ENCODE measurements around the gene SPOCK1.
"Not testable (repeated sequence)": the region's sequence is repeated elsewhere in the genome, so short reads cannot be mapped to it uniquely, and the experiment has no call there.

SPOCK1 gene

DNA sequence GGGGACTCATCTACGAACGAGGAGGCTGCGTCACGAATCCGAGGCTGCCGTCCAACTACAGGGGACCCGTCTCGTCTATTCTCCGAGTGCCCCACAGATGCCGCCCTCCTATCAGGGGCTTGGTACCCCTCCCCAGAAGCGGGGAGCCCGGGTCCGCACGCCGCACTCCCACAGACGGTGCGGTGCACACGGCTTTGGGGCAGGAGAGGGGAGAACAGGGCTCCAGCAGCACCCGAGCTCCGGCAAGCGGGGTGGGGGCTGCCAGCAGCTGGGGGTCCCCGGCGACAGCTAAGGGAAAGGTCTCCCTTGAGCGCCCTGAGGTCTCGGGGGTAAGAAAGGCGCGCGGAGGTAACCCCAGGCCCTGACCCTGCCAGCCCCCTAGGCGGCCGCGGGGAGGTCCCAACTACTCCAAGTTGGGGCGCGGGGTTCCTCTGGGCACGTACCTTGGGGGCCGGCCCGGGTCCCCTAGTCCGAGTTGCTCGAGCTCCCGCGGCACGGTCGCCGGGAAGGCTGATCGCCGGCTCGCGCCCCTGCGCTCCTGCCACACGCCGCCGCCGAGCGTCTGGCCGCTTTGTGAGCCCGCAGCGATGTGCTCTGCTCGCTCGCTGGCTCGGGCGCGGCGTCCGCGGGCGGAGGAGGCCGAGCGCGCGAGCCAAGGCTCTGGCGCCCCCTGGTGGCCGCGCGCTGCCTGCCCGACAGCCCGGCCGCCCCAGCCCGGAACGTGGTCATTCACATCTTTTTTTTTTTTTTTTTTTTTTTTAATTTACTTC is at the start of gene SPOCK1:
SPOCK1 (minus strand) TSS at position 591 of the 770 bp plus-strand sequence.
- peak in 52 of 58 donors; percentile 15 to 84 (median 63) for DNase-seq

DNA sequence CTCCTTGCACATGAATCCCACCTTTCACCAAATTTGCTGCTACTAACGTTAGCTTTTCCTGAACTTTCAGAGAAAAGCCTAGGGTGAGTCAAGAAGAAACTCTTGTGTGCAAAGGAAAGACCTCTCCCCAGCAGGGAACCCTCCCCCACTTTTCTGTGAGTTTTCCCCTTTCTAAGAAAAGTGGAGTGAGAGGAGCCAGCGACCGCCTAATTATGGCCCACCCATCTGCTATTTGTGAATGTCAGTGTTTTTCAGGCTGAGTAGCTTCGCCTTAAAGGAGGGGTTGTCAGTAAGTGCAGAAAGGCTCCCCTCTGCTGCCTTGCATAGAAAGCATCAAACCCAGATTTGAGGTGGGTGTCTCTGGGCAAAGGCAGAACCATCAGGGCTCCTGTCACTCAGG is 46.8 kb upstream of the SPOCK1 start:
- no peak for DNase-seq

DNA sequence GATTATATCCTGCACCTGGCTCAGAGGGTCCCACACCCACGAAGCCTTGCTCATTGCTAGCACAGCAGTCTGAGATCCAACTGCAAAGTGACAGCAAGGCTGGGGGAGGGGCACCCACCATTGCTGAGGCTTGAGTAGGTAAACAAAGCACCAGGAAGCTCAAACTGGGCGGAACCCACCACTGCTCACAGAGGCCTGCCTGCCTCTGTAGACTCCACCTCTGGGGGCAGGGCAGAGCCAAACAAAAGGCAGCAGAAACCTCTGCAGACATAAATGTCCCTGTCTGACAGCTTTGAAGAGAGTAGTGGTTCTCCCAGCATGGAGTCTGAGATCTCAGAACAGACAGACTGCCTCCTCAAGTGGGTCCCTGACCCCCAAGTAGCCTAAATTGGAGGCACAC is 36.3 kb upstream of the SPOCK1 start:
- not testable (repeated sequence) for DNase-seq

DNA sequence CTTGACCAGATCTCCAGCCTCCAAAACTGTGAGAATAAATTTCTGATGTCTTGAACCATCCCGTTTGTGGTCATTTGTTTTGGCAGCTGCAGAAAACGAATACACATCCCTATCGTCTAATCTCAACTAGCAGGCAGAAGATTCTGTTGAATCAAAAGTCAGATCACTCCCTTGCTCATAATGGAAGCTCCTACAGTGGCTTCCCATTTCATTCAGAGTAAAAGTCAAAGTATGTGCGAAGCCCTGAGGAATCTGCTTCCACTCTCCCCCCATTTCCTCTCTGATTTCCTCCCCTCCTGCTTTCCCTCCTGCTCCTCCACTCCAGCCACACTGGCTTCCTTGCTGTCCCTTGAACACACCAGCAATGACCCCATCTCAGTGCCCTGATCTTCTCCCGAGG is 34.8 kb upstream of the SPOCK1 start:
- DNase-seq = no peak

DNA sequence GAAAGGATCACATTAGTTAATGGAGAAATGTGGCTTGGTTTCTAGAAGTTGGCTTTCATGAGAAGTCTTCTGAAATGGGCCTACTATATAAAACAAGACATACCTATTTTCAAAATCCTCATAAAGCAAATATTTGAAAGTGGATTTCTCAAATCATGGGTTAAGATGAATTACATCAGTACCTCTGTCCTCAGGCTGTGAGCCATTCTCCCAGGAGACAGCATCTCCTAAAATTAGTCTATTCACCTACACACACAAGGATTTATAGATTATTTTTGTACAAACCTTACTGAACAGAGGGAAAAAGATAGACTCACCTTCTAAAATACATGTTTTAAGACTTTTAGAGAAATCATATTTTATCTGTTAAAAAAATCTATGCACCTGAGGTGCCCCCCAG is 32.1 kb upstream of the SPOCK1 start:
- no peak for DNase-seq

DNA sequence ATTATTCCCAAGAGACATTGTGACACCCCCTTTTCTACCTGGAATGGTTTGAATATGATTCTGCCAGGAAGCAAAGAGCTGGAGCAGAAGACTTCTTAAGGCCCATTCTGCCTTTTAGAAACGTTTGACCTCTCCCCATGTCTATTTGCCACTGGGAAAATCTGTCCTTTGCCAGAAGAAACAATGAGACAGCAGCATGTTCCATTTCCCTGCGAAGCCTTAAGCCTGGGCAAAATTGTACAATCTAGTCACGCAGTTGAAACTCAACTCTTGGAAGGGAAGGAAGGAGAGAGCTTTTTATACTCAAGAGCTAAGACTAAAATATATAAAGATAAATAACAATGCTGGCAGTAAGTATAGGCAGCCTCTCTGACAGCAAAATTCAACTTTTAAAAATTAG is 22.1 kb upstream of the SPOCK1 start:
- DNase-seq = no peak

DNA sequence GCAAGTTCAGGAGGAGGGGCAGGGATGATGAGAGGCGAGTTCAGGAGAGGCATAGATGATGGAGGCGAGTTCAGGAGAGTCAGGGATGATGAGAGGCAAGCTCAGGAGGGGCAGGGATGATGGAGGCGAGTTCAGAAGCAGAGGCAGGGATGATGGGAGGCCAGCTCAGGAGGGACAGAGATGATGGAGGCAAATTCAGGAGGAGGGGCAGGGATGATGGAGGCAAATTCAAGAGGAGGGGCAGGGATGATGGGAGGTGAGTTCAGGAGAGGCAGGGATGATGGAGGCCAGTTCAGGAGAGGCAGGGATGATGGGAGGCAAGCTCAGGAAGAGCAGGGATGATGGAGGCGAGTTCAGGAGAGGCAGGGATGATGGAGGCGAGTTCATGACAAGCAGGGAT is 17.8 kb upstream of the SPOCK1 start:
- no peak for DNase-seq

DNA sequence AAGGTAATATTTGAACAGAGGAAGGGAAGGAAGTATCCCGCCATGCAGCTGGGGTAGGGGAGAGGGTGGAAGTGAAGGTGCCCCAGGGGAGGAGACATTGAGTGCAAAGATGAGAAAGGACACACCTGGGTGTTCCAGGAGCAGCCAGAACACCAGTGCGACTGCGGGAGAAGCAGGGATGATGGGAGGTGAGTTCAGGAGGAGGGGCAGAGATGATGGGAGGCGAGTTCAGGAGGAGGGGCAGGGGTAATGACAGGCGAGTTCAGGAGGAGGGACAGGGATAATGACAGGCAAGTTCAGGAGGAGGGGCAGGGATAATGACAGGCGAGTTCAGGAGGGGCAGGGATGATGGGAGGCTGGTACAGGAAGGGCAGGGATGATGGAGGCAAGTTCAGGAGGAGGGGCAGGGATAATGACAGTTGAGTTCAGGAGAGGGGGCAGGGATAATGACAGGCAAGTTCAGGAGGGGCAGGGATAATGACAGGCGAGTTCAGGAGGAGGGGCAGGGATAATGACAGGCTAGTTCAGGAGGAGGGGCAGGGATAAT is 17.2 kb upstream of the SPOCK1 start:
- DNase-seq = no peak

DNA sequence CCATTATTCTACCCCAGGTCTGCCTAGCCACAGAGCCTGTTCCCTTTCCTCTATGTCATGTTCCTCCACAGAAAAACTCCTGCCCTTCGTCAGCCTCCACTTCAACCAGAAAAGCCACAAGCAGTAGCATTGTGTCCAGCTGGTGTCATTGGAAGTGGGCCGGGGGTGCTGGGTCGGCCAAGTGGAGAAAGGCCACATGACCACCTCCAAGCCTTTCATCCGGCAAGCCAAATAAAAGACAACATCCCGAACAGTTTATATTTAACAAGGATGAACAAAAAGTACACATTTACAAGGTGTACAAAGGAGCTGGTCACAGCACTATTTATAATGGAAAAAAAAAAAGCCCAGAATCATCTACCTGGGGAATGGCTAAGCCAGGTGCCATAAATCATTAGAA is 16.1 kb upstream of the SPOCK1 start:
- peak in 1 of 58 donors; percentile 12 for DNase-seq

DNA sequence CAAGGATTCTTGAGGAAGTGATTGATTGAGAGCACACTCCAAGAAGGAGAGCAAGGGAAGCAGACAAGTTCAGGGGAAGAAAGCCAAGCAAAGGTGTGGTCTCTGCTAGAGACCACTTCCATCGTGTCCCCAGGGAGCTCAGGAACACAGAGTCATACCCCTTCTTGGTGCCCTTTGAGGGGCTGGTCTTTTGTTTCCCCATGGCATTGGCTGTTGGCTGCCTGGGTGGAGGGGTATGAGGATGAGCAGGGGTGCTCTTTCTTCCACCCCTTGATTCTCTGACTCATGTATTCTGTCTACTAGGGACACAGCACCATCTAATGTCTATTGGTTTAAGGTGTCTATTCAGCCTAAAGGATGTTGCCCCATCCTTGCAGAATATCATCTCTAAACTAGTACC is 11.5 kb upstream of the SPOCK1 start:
- DNase-seq = no peak

DNA sequence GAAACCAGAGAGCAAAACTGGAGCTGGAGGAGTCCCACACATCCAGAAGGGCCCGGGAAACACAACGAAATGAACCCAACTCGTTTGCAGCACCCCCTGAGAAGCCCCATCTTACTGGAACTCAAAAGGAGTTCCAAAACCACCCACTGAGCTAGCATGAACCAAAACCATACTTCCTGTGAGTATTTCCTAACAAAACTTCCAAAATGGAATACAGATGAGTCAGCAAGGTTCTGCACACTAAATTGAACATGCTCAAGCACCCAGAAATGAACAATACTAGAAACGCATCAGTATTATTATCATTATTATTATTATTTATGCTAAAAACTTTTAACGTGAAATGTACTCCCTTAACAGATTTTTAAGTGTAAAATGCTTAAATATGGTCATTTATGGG is 8.0 kb upstream of the SPOCK1 start:
- no peak for DNase-seq

DNA sequence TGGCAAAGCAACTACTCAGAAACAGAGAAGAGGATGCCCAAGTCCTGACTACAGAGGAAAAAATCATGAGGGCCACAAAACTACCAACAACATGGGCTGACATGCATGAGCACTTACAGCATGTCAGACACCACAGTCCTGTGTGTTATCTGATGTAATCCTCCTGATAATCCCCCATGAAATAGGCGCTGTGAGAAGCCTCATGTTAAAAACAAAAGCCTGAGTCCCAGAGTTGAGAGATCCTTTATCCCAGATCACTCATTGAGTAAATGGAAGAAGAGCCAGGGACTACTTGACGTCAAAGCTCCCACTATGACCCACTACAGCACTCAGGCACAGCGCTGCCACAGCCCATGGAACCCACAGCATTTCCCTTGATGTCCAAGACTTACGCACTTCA is 7.2 kb upstream of the SPOCK1 start:
- DNase-seq = no peak

DNA sequence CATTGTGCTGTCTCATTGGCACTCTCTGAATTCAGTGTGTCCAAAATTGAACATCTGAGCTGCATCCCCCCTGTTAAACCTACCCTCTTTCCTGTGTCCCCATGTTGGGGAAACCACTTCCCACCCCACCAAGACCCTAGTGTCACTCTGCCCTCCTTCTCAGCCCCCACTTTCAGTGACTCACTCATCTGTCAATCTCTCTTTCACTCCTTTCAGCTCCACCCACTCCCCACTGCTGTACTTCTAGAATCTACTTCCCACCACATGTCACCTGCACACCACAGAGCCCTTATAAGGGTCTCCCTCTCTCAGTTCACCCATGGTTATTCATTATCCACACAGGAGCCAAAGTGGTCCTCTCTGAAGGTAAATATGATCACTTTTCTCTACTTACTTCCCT is 5.8 kb upstream of the SPOCK1 start:
- peak in 1 of 58 donors; percentile 33 for DNase-seq

DNA sequence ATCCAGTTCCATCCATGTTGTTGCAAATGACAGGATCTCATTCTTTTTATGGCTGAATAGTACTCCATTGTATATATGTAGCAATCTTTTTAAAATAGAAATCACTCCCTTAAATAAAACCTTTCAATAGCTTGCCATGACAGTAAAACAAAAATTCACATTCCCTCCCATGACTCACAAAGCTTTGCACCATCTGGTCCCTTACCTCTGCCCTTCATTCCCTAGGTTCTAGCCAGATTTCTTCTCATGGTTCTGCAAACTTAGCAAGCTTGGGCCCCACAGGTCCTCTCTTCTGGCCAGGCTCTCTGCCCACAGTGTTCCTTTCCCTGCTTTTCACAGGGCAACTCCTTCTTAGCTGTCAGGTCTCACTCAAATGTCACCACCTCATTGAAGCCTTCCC is 4.3 kb upstream of the SPOCK1 start:
- no peak for DNase-seq

DNA sequence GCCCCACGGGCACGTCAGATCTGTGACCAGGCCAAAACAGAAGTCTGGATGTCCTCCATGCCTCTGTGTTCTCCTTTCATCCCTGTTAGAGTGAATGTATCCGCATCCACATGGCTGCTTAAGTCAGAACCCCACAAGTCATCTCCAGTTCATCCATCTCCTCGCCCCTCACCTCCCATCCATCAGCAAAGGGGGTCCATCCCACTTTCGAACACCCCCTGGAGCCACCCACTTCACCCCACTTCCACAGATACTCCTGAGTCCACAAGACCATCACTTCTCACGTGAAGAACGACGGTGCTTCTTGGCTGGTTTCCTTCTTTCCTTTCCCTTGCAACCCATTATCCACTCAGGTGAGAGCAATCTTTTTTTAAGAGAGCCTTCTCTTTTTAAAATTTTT is 3.5 kb upstream of the SPOCK1 start:
- no peak for DNase-seq

DNA sequence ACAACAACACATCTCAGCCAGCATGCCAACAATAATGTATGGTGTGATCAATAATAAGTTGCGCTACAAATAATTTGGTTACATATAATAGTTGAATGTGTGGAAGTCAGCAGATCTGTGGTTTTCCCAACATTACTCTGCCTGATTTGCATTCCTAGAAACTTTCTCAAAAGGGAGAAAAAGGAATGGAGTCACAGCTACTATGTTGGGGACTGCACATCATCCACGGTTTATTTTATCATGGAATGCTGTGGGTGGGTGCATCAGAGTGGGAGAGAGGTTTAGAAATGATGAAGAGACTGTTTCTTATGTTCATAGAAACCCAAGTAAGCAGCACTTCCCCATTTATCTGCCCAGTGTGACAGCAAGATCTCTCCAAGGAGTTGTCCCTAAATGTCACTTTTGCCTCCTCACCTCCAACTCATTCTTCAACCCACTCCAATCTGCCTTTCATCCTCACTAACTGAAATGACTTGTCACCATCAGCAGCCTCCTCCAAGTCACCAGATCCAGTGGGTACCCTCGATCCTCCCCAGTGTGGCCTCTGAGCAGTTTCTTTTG is 2.8 kb upstream of the SPOCK1 start:
- no peak for DNase-seq

DNA sequence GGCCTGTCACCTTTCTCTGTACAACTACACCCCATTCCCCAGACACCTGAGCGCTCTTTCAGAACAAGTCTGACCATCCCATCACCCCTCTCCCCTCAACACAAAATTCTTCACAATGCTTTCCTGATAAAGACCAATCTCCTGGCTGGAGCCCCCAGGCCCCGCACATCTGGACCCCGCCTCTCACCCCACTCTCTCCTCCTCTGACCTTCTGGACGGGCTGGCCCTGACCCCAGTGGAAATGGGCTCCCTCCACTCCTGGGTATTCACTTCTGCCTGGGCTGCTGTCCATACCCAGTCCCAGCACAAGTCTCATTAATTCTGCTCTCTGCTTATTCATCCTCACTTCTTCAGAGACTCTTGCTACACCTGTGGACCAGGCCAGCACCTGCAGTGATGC is 2.1 kb upstream of the SPOCK1 start:
- no peak for DNase-seq

DNA sequence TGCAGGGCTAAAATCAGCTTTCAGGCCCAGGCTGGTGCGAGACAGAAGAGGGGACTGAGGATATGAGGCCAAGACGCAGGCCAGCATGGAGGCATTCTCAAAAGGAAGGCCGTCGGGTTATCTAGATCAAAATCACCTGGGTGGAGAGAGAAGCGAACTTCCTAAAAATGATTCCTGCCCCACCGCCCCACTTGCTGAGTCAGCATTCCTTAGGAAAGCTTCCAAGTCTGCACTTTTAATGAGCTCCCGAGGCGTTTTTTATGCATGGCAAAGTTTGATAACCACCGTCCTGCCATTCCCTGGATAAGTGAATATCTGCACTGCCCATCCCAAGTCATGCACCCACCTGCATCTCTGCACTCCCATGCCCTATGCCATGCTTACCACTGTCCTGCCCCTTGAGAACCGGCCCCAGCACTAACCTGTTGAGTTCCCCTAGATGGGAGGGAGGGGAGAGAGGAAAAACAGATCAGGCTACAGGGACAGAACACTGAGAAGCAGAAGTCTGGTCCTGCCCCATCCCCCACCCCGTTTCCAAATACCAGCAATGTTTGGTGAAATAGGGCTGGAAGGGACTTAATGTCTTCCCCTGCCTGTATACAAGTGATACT is 1.6 kb upstream of the SPOCK1 start:
- no peak for DNase-seq

DNA sequence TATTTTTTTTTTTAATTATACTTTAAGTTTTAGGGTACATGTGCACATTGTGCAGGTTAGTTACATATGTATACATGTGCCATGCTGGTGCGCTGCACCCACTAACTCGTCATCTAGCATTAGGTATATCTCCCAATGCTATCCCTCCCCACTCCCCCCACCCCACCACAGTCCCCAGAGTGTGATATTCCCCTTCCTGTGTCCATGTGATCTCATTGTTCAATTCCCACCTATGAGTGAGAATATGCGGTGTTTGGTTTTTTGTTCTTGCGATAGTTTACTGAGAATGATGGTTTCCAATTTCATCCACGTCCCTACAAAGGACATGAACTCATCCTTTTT is 351 bp upstream of the SPOCK1 start:
- not testable (repeated sequence) for DNase-seq

DNA sequence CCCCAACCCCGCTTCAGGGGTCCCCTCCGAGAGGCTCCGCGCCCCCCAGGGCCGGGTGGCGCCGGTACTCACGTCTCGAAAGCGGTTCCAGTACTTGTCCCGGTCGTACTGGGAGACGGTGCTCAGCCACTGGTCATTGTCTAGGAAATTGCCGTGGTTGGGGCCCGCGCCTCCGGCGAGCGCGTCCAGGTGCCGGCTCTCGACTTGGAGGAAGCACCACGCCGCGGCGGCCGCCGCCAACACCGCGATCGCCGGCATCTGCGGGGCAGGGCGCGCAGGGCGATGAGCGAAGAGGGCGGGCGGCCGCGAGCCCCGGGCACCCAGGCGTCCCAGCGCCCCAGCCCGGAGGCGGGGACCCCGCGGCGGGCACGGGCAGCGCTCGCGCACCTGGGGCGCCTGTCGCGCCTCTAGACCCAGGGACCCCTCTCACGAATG is 808 bp downstream of the SPOCK1 start:
- peak in 5 of 58 donors; percentile 12 to 44 (median 26) for DNase-seq

DNA sequence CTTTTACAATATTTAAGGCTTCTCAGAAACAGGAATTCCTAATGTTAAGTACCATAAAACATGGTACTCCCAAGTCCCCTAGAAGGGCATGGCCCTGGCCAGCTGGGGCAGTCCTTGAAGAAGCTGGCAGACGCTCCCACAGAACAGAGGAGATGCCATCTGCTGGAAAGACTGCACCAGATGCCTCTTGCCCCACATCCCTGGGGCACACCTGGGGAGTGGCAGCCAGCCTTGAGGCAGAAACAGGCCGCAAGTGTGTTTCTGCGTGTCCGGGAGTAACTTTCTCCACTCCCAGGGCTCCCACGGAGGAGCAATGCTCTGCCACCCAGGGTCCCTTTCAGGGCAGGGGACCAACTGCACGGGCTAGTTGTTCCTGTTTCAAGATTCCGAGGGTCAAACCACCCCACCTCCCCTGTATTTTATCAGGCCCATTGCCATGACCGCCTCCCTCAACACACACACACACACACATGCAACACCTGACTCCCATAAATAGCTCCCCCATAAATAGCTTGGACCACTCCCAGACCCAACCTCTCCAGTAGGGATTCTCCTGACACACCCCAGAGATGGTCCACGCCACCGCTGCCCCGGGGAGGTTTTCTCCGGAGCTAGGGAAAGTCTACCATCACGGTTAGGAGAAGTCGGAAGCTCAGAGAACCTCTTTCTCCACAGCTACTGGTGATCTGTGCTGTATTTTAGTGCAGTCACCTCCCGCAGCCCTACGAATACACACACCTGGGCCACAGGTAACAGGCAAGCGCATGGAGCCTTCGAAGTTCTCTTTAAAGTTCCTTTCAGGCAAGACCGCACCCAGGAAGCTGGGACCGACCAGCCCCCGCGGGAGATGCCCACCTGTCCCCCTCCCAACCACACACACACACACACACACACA is 1.5 kb downstream of the SPOCK1 start:
- DNase-seq = peak in 18 of 58 donors; percentile 6 to 52 (median 28)

DNA sequence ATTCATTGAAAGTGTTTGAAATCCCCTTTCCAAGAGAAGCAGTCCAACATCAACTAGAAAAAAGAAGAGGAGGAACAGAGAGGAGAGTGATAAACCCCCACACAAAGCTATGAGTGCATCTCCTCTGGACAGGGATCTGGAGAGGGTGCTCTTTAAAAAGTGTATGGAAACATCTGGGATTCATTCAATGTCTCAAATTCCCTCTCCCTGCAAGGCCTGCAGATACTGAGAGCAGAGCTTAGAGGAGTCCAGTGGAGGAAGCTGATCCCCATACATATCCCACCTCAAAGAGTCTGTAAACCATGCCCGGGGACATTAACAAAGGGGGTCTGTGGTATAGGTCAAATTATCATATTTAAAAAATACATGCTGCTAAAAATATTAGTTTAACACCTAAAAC is 2.2 kb downstream of the SPOCK1 start:
- no peak for DNase-seq
